ENCODE measurements around the gene EIF5A.

The EIF5A gene

DNA sequence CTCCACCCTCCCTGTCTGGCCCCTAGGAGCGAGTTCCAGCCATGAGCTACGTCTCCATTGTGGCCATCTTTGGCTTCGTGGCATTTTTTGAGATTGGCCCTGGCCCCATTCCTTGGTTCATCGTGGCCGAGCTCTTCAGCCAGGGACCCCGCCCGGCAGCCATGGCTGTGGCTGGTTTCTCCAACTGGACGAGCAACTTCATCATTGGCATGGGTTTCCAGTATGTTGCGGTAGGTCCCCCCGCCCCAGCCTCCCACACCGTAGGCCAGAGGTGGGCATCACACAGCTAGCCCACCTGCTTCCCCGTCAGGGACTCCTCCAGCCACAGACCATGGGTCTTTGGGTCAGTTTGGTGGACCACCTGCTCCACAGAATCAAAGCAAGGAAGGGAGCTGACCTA lies 21.7 kb upstream of the EIF5A start:
- DNase-seq, result no peak

- DNase-seq, result no peak
These were observed 18.0 kb upstream of the EIF5A start for GRCh38 chr17:7289256-7290032.

DNA sequence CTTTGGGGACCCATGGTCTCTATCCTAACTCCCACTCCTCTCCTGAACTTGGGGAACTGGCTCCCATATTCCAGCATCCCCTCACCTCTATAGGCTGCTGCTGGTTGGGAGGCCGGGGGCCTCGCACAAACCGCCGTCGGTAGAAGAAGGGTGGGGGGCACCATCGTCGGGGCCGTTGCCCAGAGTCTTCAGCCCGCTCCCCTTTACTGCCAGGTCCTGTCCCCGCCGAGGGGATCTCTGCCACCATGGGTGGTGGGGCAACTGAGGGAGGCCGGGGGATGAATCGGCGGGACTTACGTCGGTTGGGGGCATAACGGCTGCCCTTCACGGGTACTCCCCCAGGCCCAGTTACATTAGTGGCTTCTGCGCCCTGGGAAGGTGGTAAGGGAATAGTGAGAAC lies 17.3 kb upstream of the EIF5A start:
- no peak for DNase-seq

DNA sequence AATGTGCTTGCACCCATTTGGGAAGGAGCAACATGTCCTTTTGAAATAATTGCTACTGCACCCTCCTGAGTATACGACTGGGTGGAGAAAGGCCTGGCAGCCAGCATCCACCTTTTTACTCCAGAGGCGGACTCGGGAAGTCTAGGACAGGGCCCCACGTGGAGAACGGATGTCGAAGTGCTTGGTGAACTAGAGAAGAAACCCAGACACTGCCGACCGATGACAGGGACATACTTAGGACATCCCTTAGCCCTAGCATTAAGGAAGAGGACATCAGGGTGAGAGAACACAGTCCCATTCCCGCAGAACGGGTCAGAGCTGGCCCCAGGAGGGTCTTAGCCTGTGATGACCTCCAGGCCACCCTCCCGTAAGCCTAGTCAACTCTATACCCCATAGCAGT lies 16.7 kb upstream of the EIF5A start:
- no peak for DNase-seq

- no peak for DNase-seq
These were observed 15.2 kb upstream of the EIF5A start for GRCh38 chr17:7292194-7292593.

GRCh38 chr17:7292729-7293128 lies 14.7 kb upstream of the EIF5A start:
- no peak for DNase-seq

GRCh38 chr17:7293159-7293558 lies 14.3 kb upstream of the EIF5A start:
- DNase-seq, result no peak

GRCh38 chr17:7293816-7294613 lies 13.4 kb upstream of the EIF5A start:
- DNase-seq, result no peak

DNA sequence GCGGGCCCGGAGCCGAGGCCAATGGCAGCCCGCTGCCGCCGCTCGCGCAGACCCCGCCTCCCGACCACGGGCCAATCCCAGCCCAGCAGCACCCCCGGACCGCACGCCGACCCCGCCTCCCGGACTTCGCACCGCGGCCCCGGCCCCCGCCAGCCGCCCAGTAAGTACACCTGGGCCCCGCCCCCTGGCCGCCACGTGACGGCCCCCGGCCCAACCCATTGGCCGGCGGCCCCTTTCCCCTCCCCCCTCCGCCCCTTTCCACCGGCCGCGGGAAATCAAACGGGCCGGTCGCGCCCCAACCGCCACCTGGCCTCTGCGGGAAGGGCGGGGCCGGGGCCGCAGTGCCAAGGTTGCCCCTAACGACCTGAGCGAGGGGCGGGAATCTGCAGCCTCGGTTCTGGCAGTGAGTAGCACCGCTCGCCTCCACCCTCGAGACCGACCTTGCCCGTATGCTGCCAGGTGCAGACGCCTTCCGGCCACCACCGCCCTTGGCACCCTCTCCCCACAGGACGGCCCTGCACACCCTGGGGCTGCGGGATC lies 12.7 kb upstream of the EIF5A start, which contains the start of gene YBX2:
Gene YBX2 (minus strand): TSS at position 26 of the 540 bp plus-strand sequence. CDS start 139 bp downstream, outside the sequence.
- DNase-seq, result peak; percentile 66

DNA sequence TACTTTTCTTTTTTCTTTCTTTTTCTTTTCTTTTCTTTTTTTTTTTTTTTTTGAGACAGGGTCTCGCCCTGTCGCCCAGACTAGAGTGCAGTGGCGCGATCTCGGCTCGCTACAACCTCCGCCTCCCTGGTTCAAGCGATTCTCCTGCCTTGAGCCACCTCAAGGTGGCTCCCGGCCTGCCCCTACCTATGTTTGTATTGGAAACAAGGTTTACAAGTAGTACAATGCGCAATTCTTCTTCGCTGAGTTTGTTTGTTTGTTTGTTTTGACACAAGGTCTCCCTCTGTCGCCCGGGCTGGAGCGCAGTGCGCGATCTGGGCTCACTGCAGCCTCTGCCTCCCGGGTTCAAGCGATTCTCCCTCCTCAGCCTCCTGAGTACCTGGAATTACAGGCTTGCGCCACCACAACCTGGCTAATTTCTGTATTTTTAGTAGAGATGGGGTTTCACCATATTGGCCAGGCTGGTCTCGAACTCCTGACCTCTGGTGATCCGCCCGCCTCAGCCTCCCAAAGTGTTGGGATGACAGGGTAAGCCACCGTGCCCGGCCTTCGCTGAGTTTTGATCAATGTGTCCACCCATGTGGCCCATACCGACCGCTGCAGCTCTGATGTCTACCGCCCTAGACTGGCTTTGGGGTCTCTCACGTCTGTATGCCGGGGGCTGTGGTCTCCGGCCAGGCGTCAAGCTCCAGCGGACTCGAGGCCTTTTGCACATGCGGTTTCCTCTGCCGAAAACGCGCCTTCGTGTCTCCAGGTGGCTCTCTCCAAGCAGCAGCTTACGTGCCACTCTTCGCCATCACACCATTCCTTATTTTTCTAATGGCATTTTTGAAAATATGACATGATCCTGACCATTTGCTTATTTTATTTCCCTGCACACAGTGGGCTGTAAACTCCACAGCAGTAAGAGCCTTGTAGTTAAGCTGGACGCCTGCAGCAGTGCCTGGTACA lies 11.9 kb upstream of the EIF5A start:
- no peak for DNase-seq

GRCh38 chr17:7296189-7296861 lies 11.1 kb upstream of the EIF5A start:
- DNase-seq, result peak; percentile 65

DNA sequence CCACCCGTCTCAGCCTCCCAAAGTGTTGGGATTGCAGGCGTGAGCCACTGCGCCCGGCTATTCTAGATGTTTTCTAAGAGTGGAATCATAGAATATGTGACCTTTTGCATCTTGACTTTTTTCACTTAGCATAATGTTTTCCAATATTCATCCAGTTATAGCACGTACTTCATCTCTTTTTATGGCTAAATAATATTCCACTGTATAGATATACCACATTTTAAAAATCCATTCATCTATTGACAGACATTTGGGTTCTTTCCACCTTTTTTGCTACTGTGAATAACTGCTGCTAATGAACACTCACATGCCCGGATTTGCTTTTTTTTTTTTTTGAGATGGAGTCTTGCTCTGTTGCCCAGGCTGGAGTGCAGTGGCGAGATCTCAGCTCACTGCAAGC lies 3.2 kb upstream of the EIF5A start:
- no peak for DNase-seq

GRCh38 chr17:7307686-7308624 lies 527 bp downstream of the EIF5A start:
- DNase-seq, result peak; percentile 56

DNA sequence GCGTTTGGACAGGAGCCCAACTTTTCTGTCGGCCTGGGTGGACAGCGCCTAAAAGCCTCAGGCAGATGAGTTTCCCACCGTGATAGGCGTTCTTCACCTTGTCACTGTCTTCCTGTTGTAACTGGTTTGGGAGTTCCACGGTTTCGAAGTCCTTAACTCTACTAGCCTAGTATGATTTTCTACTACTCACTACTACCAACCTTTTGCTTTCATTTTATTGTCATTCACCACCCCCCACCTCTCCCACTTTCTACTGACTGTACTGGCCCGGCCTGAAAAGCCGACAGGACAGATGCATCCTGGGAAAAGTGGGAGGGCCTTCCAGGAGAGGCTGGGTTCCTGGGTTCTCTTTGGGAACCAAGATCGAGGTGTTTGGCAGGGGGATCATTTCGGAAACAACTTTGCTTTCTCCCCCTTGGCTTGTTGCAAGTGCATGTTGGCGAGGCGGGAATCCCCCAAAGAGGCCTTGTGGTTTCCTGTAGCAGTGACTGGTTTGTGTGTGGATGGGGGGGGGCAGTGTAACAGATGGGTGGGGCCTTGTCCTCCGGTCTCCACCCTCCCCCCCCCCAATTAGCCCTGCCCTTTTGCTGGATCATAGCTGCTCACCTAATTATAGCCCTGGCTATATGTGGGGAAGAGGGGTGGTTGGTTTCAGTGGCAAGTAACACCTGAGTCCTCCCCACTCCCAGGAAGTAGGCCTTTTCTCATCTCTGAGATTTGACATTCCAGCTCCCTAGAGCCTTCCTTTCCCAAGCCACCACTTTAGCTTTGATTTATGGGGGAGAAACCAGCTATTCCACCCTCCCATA lies 1.4 kb downstream of the EIF5A start:
- DNase-seq, result peak; percentile 80

DNA sequence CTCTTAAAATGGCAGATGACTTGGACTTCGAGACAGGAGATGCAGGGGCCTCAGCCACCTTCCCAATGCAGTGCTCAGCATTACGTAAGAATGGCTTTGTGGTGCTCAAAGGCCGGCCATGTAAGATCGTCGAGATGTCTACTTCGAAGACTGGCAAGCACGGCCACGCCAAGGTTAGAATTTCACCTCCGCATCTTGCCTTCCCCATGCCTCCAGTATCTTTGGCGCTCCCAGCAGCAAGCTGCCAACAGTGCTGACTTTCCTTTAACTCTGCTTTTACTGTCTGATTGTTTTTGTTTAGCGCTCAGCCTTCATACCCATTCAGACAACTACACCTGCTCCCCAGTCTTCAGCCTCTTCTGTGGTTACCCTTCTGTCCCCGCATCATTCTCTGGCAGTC lies 2.2 kb downstream of the EIF5A start:
- DNase-seq, result no peak

GRCh38 chr17:7311110-7311705 lies 3.8 kb downstream of the EIF5A start:
- DNase-seq, result no peak

DNA sequence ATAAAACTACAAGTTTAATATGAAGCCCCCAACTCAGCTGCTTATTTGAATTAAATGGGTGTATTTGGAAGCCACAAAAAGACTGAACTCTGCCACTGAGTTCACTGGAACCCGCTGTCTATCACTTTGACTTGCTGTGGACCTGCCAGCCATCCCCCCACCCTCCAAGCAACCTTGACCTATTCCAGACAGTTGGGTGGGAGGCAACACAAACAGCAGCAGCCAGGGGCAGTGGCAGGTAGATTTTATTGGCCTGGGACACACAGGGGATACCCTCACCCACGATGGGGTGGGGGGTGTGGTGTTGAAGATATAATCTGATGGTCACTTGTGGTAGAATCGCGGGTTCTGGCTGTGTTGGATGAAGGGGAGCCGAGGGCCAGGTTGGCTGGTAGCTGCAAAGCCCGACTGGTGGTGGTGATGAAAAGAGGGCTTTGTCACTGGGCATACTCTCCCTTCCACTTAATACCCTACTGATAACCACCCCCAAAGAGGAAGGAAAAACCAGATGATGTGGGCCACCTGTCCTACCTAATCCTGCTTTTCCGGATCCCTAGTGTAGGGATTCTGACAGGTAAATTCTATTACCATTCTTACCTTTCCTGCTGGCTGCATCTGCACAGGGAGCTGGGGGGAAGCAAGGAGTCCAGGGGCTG lies 5.1 kb downstream of the EIF5A start:
- DNase-seq, result no peak

DNA sequence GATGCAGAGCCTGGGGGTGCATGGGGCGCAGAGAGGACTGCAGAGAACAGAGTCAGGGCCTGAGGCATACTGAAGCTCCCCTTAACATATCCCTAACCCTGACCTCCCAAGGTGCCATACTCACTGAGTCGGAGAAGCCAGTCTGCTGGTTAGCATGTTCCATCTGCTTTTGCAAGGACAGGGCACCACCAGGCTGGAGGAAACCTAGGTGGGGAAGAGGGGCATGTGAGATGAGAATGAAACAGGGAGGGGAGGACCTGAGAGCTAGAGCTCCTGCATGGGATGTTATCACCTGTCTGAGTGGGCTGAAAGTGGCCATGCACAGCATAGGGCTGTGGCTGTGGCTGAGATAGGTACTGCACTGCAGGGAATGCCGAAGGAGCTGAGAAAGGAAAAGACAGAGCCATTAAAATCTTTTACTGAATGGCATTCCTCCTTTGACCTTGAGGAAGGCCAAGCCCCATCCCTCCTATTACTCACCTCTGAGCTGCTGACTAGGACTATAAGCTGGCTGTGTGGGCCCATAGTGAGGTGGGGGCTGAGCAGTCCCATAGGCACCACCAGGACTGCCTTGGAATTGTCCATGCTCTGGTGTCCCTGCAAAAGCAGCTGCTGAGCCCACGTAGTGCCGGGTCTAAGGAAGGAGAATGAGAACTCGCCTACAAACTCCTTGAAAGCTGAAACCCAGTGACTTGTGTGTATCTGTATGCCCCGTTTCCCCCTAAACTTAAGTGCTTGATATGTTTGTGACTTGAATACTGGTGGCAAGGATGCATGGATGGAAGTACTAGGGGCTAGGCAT lies 5.9 kb downstream of the EIF5A start:
- no peak for DNase-seq
